ENCODE measurements around the gene DPP9. TPM values are rescaled to one million over a fixed set of nuclear protein-coding genes. Genes with fewer than 3 reads are reported as not detected.

Gene DPP9
- polyA plus RNA-seq, 2 of the 4 experiments (the other 2 are of a cell fraction): 10.1 to 53.5 TPM

- ATAC-seq: peak; percentile 31 to 35; a peak in 2 of 6 replicates
- ChIA-PET CTCF (interaction anchor here (0.7 to 2.0 kb wide), 2 partner anchors 18 to 41 kb away, joined by 3 to 6 read pairs; partner anchors contain the start of gene FEM1A), POLR2A (no interaction called here)
- Histone ChIP-seq H3K9me3 (peaks cover 3% of the 10 kb centered on the region; the same call in 1 of the 3 replicates), H3K4me1 (peaks cover 7% of the 10 kb centered on the region; the same call in 1 of the 3 replicates), H3K4me2 (0 out of 3 replicates have a peak overlapping the region, but pooled peaks have one; percentile 17), H3K4me3 (no peak overlapping the region), H3K27ac (no peak overlapping the region)
- 6% methylated on average over 9 of the region's 9 CpGs for WGBS (ENCODE audit: missing lambda C conversion rate)
- no peak for DNase-seq (ENCODE audit: low read depth in 1 of 2, low spot score in 1 of 2)
- FAIRE-seq: no peak
- TF ChIP-seq USF2 (IDR thresholded peaks at IDR 0.05) (no peak), SREBF2 (IDR thresholded peaks at IDR 0.05) (no peak), FOXS1 (CRISPR knock-in tag; IDR thresholded peaks at IDR 0.05) (no peak), ZFP36 (IDR thresholded peaks at IDR 0.05; ENCODE audit: borderline replicate concordance, partially characterized antibody) (no peak), NR3C1 (IDR thresholded peaks at IDR 0.05) (no peak), FOSL2 (IDR thresholded peaks at IDR 0.05) (no peak), FOSL2 (CRISPR knock-in tag; IDR thresholded peaks at IDR 0.05) (no peak), POLR2AphosphoS2 (conservative IDR thresholded peaks at IDR 0.05; ENCODE audit: low read length) (no peak), EP300 (IDR thresholded peaks at IDR 0.05) (no peak), RAD21 (conservative IDR thresholded peaks at IDR 0.05 in 1 of 2, IDR thresholded peaks at IDR 0.05 in 1 of 2) (no peak), POLR2A (IDR thresholded peaks at IDR 0.05; ENCODE audit: low read length) (no peak), RCOR1 (IDR thresholded peaks at IDR 0.05; ENCODE audit: low read depth, low read length) (no peak), BHLHE40 (IDR thresholded peaks at IDR 0.05; ENCODE audit: low read depth, low read length) (no peak), TFCP2L1 (CRISPR knock-in tag; IDR thresholded peaks at IDR 0.05) (no peak), HOXB5 (CRISPR knock-in tag; IDR thresholded peaks at IDR 0.05) (no peak), KDM1A (IDR thresholded peaks at IDR 0.05; ENCODE audit: low read depth) (no peak), EHMT2 (IDR thresholded peaks at IDR 0.05; ENCODE audit: low read depth) (no peak)
- TF ChIP-seq, protein P1, sequence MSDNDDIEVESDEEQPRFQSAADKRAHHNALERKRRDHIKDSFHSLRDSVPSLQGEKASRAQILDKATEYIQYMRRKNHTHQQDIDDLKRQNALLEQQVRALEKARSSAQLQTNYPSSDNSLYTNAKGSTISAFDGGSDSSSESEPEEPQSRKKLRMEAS (IDR thresholded peaks at IDR 0.05): no peak
- TF ChIP-seq, protein P2, sequence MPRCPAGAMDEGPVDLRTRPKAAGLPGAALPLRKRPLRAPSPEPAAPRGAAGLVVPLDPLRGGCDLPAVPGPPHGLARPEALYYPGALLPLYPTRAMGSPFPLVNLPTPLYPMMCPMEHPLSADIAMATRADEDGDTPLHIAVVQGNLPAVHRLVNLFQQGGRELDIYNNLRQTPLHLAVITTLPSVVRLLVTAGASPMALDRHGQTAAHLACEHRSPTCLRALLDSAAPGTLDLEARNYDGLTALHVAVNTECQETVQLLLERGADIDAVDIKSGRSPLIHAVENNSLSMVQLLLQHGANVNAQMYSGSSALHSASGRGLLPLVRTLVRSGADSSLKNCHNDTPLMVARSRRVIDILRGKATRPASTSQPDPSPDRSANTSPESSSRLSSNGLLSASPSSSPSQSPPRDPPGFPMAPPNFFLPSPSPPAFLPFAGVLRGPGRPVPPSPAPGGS (IDR thresholded peaks at IDR 0.05): no peak
Observed at GRCh38 chr19:4773047-4773640, 49.5 kb upstream of the DPP9 start.

DNA sequence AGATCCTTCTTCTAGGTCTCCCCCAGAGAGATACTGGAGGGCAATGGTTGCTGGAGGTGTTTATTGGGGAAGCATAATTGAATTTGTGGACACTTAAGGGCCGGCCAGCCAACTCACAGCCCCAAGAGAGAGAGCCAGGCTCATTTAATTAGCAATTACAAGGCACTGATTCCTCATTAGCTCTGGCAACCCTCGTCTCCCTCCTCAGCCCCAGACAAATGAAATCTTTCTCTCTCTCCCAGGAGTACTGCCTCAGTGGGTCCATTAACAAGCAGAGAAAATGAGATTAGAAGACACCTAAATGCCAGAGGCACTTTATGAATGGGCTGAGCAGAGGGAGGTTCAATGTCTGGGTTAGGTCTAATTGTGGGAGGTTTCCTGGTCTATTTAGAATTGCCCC, 48.9 kb upstream of the DPP9 start:
- 4% methylated on average over 2 of the region's 2 CpGs for WGBS (ENCODE audit: missing lambda C conversion rate)
- TF ChIP-seq CBX8 (IDR thresholded peaks at IDR 0.05) (no peak), EP300 (IDR thresholded peaks at IDR 0.05) (no peak), CHD4 (IDR thresholded peaks at IDR 0.05; ENCODE audit: borderline replicate concordance) (no peak), POLR2AphosphoS2 (conservative IDR thresholded peaks at IDR 0.05; ENCODE audit: low read length) (no peak), RARB (CRISPR knock-in tag; IDR thresholded peaks at IDR 0.05) (no peak), CHD2 (IDR thresholded peaks at IDR 0.05; ENCODE audit: low read length, partially characterized antibody) (no peak), ZNF302 (CRISPR knock-in tag; IDR thresholded peaks at IDR 0.05) (no peak), FOXS1 (CRISPR knock-in tag; IDR thresholded peaks at IDR 0.05) (no peak), HES2 (IDR thresholded peaks at IDR 0.05) (no peak), ESRRA (IDR thresholded peaks at IDR 0.05; ENCODE audit: borderline replicate concordance, low read length) (no peak), RNF2 (IDR thresholded peaks at IDR 0.05; ENCODE audit: borderline replicate concordance, low read depth) (no peak), SREBF2 (IDR thresholded peaks at IDR 0.05) (no peak), HDAC2 (IDR thresholded peaks at IDR 0.05) (no peak), NR3C1 (IDR thresholded peaks at IDR 0.05) (no peak)
- TF ChIP-seq, protein P3, sequence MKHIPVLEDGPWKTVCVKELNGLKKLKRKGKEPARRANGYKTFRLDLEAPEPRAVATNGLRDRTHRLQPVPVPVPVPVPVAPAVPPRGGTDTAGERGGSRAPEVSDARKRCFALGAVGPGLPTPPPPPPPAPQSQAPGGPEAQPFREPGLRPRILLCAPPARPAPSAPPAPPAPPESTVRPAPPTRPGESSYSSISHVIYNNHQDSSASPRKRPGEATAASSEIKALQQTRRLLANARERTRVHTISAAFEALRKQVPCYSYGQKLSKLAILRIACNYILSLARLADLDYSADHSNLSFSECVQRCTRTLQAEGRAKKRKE (CRISPR knock-in tag; IDR thresholded peaks at IDR 0.05; ENCODE audit: low read depth): no peak
- TF ChIP-seq, protein P4, sequence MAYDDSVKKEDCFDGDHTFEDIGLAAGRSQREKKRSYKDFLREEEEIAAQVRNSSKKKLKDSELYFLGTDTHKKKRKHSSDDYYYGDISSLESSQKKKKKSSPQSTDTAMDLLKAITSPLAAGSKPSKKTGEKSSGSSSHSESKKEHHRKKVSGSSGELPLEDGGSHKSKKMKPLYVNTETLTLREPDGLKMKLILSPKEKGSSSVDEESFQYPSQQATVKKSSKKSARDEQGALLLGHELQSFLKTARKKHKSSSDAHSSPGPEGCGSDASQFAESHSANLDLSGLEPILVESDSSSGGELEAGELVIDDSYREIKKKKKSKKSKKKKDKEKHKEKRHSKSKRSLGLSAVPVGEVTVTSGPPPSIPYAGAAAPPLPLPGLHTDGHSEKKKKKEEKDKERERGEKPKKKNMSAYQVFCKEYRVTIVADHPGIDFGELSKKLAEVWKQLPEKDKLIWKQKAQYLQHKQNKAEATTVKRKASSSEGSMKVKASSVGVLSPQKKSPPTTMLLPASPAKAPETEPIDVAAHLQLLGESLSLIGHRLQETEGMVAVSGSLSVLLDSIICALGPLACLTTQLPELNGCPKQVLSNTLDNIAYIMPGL (CRISPR knock-in tag; IDR thresholded peaks at IDR 0.05; ENCODE audit: borderline replicate concordance): no peak
- Histone ChIP-seq H3K9me3 (peaks cover 3% of the 10 kb centered on the region; the same call in 1 of the 3 replicates), H3K4me3 (no peak overlapping the region), H3K27ac (no peak overlapping the region), H3K4me1 (peaks cover 7% of the 10 kb centered on the region; the same call in 1 of the 3 replicates), H3K4me2 (no peak overlapping the region)
- ChIA-PET CTCF (interaction anchor here (2.0 kb wide), 1 partner anchor 18 kb away, joined by 6 read pairs; the partner anchor contains the start of gene FEM1A), POLR2A (no interaction called here)
- no peak for ATAC-seq
- no peak for DNase-seq (ENCODE audit: low read depth in 1 of 2, low spot score in 1 of 2)
- no peak for FAIRE-seq

All from A549 (cell line).